Spleen (tissue), 7 donors: Measurements from ENCODE around the gene EIF2S2.
A peak's percentile ranks its signal among the peaks of the same experiment; 100 is the strongest.

Source experiments
- POLR2AphosphoS5 ChIP-seq, 3 donors: sonication (generic); formaldehyde crosslinking; IDR thresholded peaks; one replicate each; pipeline ENCODE4 v1.5.1; 2017; ENCODE audit warnings: antibody characterized with exemption in 3 of 3
- TF ChIP-seq, protein P1 (sequence below), 11 experiments: fragments of 200-600 bp in 7 of 11; fragments of 450-650 bp in 4 of 11; sonication (generic) in 4 of 11; IDR thresholded peaks in 8 of 11; conservative IDR thresholded peaks in 3 of 11; 1 replicate in 7 of 11; 2 replicates in 4 of 11; pipeline versions ENCODE4 v1.4.0 to v1.8.0; 2016 to 2021; ENCODE audit warnings: antibody characterized with exemption in 11 of 11, inconsistent platforms in 4 of 11, mild to moderate bottlenecking in 1 of 11
- donor health status: DM: no; HTN: no; CAD: no; lungs with moderate emphysema.
- donor health status: DM: no; HTN: no; CAD: no.
- donor health status: DM: no; HTN: no; CAD: no.

- TF ChIP-seq, protein P1, sequence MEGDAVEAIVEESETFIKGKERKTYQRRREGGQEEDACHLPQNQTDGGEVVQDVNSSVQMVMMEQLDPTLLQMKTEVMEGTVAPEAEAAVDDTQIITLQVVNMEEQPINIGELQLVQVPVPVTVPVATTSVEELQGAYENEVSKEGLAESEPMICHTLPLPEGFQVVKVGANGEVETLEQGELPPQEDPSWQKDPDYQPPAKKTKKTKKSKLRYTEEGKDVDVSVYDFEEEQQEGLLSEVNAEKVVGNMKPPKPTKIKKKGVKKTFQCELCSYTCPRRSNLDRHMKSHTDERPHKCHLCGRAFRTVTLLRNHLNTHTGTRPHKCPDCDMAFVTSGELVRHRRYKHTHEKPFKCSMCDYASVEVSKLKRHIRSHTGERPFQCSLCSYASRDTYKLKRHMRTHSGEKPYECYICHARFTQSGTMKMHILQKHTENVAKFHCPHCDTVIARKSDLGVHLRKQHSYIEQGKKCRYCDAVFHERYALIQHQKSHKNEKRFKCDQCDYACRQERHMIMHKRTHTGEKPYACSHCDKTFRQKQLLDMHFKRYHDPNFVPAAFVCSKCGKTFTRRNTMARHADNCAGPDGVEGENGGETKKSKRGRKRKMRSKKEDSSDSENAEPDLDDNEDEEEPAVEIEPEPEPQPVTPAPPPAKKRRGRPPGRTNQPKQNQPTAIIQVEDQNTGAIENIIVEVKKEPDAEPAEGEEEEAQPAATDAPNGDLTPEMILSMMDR (IDR thresholded peaks at IDR 0.05 in 8 of 11, conservative IDR thresholded peaks at IDR 0.05 in 3 of 11), result no peak
- peak in 1 of 3 donors; percentile 54 for TF ChIP-seq POLR2AphosphoS5 (IDR thresholded peaks at IDR 0.05)
Measured at GRCh38 chr20:34079818-34080217, 32.2 kb downstream of the EIF2S2 start.
